Fibroblast of villous mesenchyme (primary cell): ENCODE results near the gene ARR3. TPM values are rescaled to one million over a fixed set of nuclear protein-coding genes. Genes with fewer than 3 reads are reported as not detected.

Experiments used
- DNase-seq: peaks from one replicate; pipeline ENCODE4 v3.0.0-alpha.2; 2010; ENCODE audit warnings: low read depth
- H3K4me3 ChIP-seq: 2 replicates; pipeline ENCODE4 v1.5.1; 2011; ENCODE audit warnings: low read depth, mild to moderate bottlenecking, low read length
- total RNA-seq: library from RNA; depleted of rRNA; stranded (reverse); fragments of >200 nt; gene quantifications from 2 replicates; pipeline ENCODE4 v1.2.3, GENCODE V29; 2012
- TF ChIP-seq, protein P1 (sequence below): IDR thresholded peaks from 2 replicates; pipeline ENCODE4 v1.5.1; 2012; ENCODE audit warnings: low read depth, mild to moderate bottlenecking, low read length; ENCODE audit not compliant: insufficient read depth

ARR3 gene
- total RNA-seq = not detected in 2 replicates

DNA sequence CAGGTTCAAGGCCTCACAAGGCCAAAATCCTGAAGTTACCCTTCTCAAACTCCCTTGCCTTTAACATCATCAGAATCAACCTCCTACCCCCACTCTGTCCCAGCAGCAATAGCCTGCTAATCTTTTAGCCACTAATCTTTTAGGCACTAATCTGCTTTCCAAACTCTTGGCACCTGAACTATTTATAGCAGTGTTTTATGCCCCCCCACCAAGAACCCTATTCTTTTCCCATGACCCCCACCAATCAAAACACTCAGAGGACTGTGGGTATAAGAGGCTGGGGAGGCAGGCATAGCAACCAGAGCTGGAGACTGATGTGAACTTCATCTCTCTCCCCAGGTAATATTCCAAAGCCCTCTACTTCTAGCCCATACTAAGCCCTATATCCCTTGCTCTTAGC lies at the start of gene ARR3:
TSS of gene ARR3 (plus strand) at position 301 of the 400 bp plus-strand sequence. CDS start 1,052 bp downstream, outside the sequence.
- TF ChIP-seq, protein P1, sequence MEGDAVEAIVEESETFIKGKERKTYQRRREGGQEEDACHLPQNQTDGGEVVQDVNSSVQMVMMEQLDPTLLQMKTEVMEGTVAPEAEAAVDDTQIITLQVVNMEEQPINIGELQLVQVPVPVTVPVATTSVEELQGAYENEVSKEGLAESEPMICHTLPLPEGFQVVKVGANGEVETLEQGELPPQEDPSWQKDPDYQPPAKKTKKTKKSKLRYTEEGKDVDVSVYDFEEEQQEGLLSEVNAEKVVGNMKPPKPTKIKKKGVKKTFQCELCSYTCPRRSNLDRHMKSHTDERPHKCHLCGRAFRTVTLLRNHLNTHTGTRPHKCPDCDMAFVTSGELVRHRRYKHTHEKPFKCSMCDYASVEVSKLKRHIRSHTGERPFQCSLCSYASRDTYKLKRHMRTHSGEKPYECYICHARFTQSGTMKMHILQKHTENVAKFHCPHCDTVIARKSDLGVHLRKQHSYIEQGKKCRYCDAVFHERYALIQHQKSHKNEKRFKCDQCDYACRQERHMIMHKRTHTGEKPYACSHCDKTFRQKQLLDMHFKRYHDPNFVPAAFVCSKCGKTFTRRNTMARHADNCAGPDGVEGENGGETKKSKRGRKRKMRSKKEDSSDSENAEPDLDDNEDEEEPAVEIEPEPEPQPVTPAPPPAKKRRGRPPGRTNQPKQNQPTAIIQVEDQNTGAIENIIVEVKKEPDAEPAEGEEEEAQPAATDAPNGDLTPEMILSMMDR = no peak
- DNase-seq = no peak
- H3K4me3 ChIP-seq = no peak within 1 kb of the TSS

DNA sequence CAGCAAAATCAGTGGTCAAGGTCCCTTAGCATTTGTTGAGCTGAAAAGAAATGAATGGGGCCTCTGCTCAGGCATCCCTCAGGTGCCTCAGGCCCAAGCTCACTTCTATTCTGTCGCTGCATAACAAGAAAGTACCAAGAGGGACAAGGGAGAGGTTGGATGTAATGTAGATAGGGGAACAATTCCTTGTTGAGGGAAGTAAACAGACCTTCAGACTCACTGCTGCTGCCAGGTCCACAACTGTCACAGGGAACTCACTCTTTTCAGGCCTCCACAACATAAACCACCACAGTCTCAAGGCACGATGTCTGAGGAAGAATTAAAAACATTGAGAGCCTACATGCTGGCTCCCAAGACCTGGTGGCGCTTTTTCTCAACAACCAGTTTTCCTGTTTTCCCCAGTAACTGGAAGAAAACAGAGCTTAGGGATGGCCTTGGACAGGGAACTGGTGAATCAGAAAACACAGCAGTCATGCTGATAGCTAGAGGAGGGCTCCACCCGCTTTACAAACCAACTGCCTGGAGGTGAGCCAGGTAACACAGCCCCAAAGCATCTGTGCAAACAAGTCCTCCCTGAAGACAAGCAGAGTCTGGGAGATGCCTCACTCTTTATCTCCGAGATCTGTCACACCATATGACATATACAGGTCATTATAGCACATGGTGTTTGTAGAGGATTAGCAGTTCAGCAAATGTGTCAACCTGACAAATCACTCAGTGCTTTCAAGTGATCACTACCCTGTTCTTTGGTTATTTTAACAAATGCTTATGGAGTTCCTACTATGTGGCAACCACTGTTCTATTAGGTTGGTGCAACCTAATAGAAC lies 48.0 kb upstream of the ARR3 start:
- H3K4me3 ChIP-seq = no peak overlapping the region
- no peak for DNase-seq
- TF ChIP-seq, protein P1 = no peak

DNA sequence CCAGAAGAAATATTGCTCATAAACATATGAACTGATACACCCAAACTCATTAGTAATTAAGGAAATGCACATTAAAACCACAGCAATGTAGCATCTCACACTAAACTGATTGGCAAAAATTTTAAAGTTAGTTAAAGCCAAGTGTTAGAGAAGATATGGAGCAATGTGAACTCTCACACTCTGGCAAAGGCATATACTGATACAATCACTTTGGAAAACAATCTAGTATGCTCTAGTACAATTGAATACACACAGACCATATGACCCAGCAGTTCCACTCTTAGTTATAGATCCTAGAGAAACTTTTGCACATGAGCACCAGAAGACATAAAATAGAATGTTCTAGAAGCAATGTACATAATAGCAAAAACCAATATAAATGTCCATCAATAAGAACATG lies 42.1 kb upstream of the ARR3 start:
- DNase-seq = no peak
- H3K4me3 ChIP-seq = no peak overlapping the region
- TF ChIP-seq, protein P1 = no peak

DNA sequence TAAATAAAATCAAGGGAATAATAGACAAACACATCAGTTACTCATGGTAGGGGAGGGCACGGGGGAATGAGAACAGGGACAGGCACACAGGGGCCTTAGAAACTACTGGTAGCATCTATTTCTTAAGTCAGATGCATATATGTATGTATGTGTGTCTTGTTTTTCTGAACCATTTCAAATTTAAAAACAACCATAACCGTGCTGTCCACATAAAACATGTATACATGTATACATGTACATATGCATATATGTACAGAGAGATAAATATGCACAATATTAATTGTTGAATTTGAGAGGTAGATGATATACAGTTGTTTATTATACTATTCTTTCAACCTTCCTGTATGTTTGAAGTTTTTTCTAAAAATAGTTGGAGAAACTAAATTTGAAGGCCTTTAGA lies 41.4 kb upstream of the ARR3 start:
- H3K4me3 ChIP-seq = no peak overlapping the region
- DNase-seq = no peak
- TF ChIP-seq, protein P1 = no peak

DNA sequence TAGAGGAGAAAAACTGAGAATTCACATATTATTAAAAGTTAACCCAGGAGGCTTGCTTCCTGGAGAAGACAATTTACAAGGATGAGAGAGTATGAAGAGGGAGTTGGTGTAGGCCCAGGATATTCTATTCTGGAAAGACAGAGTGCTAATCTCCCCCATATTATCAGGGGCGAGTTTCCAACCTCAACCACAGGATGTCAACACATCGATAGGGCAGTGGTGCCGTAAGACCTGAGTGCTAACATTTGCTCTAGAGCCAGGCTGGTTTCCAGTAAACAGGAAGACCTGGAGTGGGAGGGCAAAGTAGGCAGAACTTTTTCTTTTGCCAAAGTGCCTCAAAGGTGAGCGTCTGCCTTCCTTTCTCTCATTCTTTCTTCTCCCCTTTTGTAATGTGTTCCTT lies 36.5 kb upstream of the ARR3 start:
- H3K4me3 ChIP-seq = no peak overlapping the region
- TF ChIP-seq, protein P1 = no peak
- peak; percentile 18 for DNase-seq

DNA sequence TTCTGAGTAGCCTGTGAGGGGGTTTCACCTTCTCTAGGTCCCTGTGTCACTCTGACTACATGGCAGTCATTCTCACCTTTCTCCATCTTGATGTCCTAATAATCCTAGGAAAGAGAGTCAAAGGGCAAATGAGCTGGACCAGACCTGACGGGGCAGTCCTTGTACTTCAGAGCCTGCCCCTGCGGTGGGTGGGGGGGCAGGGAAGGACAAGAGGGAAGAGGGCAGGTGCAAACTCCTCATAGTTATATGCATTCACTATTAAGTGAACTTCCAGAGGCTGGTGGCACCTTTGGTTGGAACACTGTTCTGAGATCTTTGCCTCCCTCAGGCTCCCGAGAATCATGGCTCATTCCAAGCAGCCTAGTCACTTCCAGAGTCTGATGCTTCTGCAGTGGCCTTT lies 33.8 kb upstream of the ARR3 start, which contains the start of gene AWAT1:
TSS of gene AWAT1 (plus strand) at position 301 of the 400 bp plus-strand sequence. CDS start at position 342, 41 bp downstream.
- no peak for DNase-seq
- TF ChIP-seq, protein P1 = no peak
- H3K4me3 ChIP-seq = no peak within 1 kb of the TSS
